SK-N-SH (cell line): Measurements from ENCODE around the gene TYSND1. TPM values are rescaled to one million over a fixed set of nuclear protein-coding genes. Genes with fewer than 3 reads are reported as not detected.

ENCODE experiments used
- CTCF ChIA-PET: fragments of 300-600, 350-600 bp; formaldehyde crosslinking; extraction: SDS; loops from one replicate; lab custom pipeline; 2021; lab: Yijun Ruan, JAX
- POLR2A ChIA-PET: fragments of 350-600 bp; sonication (Branson Sonifier 250); formaldehyde crosslinking; extraction: SDS; loops from one replicate; lab custom pipeline; 2020; ENCODE audit warnings: antibody characterized with exemption, inconsistent platforms; lab: Yijun Ruan, JAX
- DNase-seq: peaks from one replicate; pipeline ENCODE4 v3.0.0; 2012
- H2AFZ ChIP-seq: fragments of 200-600 bp; sonication (generic); 2 replicates; pipeline ENCODE4 v1.8.1; 2016; ENCODE audit warnings: antibody characterized with exemption, mild to moderate bottlenecking, low read depth
- H3F3A ChIP-seq: fragments of 200-600 bp; sonication (generic); replicated peaks from 2 replicates; pipeline ENCODE3; 2016; ENCODE audit warnings: antibody characterized with exemption, mild to moderate bottlenecking; ENCODE audit not compliant: insufficient read depth
- H3K27ac ChIP-seq, 2 experiments: fragments of 200-500 bp in 1 of 2; fragments of 200-600 bp in 1 of 2; sonication (Bioruptor generic) in 1 of 2; sonication (generic), shearing (Covaris generic) in 1 of 2; 2 replicates each; pipeline versions ENCODE4 v1.5.1 to v1.6.1; 2014 to 2016; ENCODE audit warnings: low read depth in 2 of 2, inconsistent platforms in 1 of 2, low read length in 1 of 2, mild to moderate bottlenecking in 1 of 2, mixed read lengths in 1 of 2
- H3K27me3 ChIP-seq: fragments of 200-600 bp; sonication (generic), shearing (Covaris generic); 2 replicates; pipeline ENCODE4 v1.6.1; 2016; ENCODE audit warnings: mixed run types; ENCODE audit not compliant: insufficient read depth
- H3K36me3 ChIP-seq, 2 experiments: fragments of 200-500 bp in 1 of 2; fragments of 200-600 bp in 1 of 2; sonication (Bioruptor generic) in 1 of 2; sonication (generic) in 1 of 2; replicated peaks in 1 of 2; 2 replicates each; pipeline versions ENCODE3 to v1.5.1; 2014 to 2016; ENCODE audit warnings: low read length in 1 of 2, mild to moderate bottlenecking in 1 of 2; ENCODE audit not compliant: insufficient read depth in 2 of 2, control insufficient read depth in 1 of 2
- H3K4me1 ChIP-seq, 2 experiments: fragments of 200-500 bp in 1 of 2; fragments of 200-600 bp in 1 of 2; sonication (Bioruptor generic) in 1 of 2; sonication (generic), shearing (Covaris generic) in 1 of 2; 2 replicates each; pipeline versions ENCODE4 v1.5.1 to v1.6.1; 2014 to 2016; ENCODE audit warnings: low read depth in 1 of 2, low read length in 1 of 2, mixed run types in 1 of 2; ENCODE audit not compliant: insufficient read depth in 2 of 2, control insufficient read depth in 1 of 2
- H3K4me2 ChIP-seq: fragments of 200-600 bp; sonication (generic), shearing (Covaris generic); 2 replicates; pipeline ENCODE4 v1.6.1; 2017; ENCODE audit warnings: mixed run types
- H3K4me3 ChIP-seq, 2 experiments: fragments of 200-500 bp in 1 of 2; fragments of 200-600 bp in 1 of 2; sonication (Bioruptor generic) in 1 of 2; sonication (generic), shearing (Covaris generic) in 1 of 2; 2 replicates each; pipeline versions ENCODE4 v1.5.1 to v1.8.1; 2014 to 2016; ENCODE audit warnings: low read depth in 2 of 2, inconsistent platforms in 1 of 2, low read length in 1 of 2, mild to moderate bottlenecking in 1 of 2, mixed read lengths in 1 of 2, moderate library complexity in 1 of 2
- H3K79me2 ChIP-seq: fragments of 200-600 bp; sonication (generic); 2 replicates; pipeline ENCODE4 v1.8.1; 2017; ENCODE audit warnings: mild to moderate bottlenecking; ENCODE audit not compliant: insufficient read depth
- H3K9ac ChIP-seq: fragments of 200-600 bp; sonication (generic); 2 replicates; pipeline ENCODE4 v1.6.1; 2017; ENCODE audit warnings: mixed run types
- H3K9me2 ChIP-seq: fragments of 200-600 bp; sonication (generic); 2 replicates; pipeline ENCODE4 v1.6.1; 2017; ENCODE audit warnings: mixed run types
- H3K9me3 ChIP-seq: fragments of 200-600 bp; sonication (generic); 2 replicates; pipeline ENCODE4 v1.6.1; 2017; ENCODE audit warnings: mixed run types, mild to moderate bottlenecking, moderate library complexity
- H4K20me1 ChIP-seq: fragments of 200-600 bp; sonication (generic); 2 replicates; pipeline ENCODE4 v1.6.1; 2017; ENCODE audit warnings: mild to moderate bottlenecking, mixed run types; ENCODE audit not compliant: insufficient read depth
- EZH2phosphoT487 ChIP-seq: fragments of 200-600 bp; sonication (generic); IDR thresholded peaks from 2 replicates; pipeline ENCODE4 v1.6.1; 2017; ENCODE audit warnings: low read depth, mixed run types, mild to moderate bottlenecking, antibody characterized with exemption, moderate library complexity, borderline replicate concordance
- FOSL2 ChIP-seq: IDR thresholded peaks from 2 replicates; pipeline ENCODE4 v1.4.0; 2012; ENCODE audit warnings: low read depth, mild to moderate bottlenecking, moderate library complexity, borderline replicate concordance
- FOXJ3 ChIP-seq: sonication (generic); formaldehyde crosslinking; IDR thresholded peaks from 2 replicates; pipeline ENCODE4 v1.5.1; 2020; ENCODE audit warnings: mild to moderate bottlenecking, missing genetic modification reagents
- FOXM1 ChIP-seq: IDR thresholded peaks from 2 replicates; pipeline ENCODE4 v1.4.0; 2012; ENCODE audit warnings: low read depth, mild to moderate bottlenecking
- GATA2 ChIP-seq: sonication (generic); formaldehyde crosslinking; IDR thresholded peaks from 2 replicates; pipeline ENCODE4 v1.5.0; 2020; ENCODE audit warnings: mild to moderate bottlenecking, missing genetic modification reagents
- MXI1 ChIP-seq: IDR thresholded peaks from 2 replicates; pipeline ENCODE4 v1.6.1; 2012; ENCODE audit warnings: mild to moderate bottlenecking, low read depth, low read length, improper control_type of control experiment
- NFIC ChIP-seq: IDR thresholded peaks from 2 replicates; pipeline ENCODE4 v1.4.0; 2012; ENCODE audit warnings: borderline replicate concordance
- RAD21 ChIP-seq: IDR thresholded peaks from 2 replicates; pipeline ENCODE4 v1.6.1; 2012; ENCODE audit warnings: mild to moderate bottlenecking, low read length
- RCOR1 ChIP-seq: fragments of 150-350 bp; IDR thresholded peaks from 2 replicates; pipeline ENCODE4 v1.6.1; 2017; ENCODE audit warnings: antibody characterized with exemption, low read length
- RXRA ChIP-seq: IDR thresholded peaks from 2 replicates; pipeline ENCODE4 v1.4.0; 2012; ENCODE audit warnings: low read depth, mild to moderate bottlenecking, borderline replicate concordance
- SMC3 ChIP-seq: IDR thresholded peaks from 2 replicates; pipeline ENCODE4 v1.6.1; 2012; ENCODE audit warnings: low read depth, low read length, improper control_type of control experiment
- TCF12 ChIP-seq: IDR thresholded peaks from 2 replicates; pipeline ENCODE4 v1.4.0; 2012
- WGBS: methylation state at CpG from one replicate; pipeline ENCODE4 v1.1.6; 2017; ENCODE audit warnings: low lambda C conversion rate; 5-methylcytosine and 5-hydroxymethylcytosine counted together
- polyA plus RNA-seq, 3 experiments: library from polyadenylated mRNA; depleted of rRNA; stranded (reverse); fragments of >200 nt; gene quantifications; 2 replicates each; pipeline ENCODE4 v1.2.3, GENCODE V29; 2012
- TF ChIP-seq, protein P1 (sequence below): IDR thresholded peaks from 2 replicates; pipeline ENCODE4 v1.4.0; 2012; ENCODE audit warnings: low read depth, borderline replicate concordance
- TF ChIP-seq, protein P2 (sequence below): IDR thresholded peaks from 2 replicates; pipeline ENCODE4; 2012
- TF ChIP-seq, protein P3 (sequence below): IDR thresholded peaks from 2 replicates; pipeline ENCODE4 v1.4.0; 2012; ENCODE audit warnings: low read depth

TYSND1 gene
- polyA plus RNA-seq, 1 of the 3 experiments (the other 2 are of a cell fraction), result 7.4 TPM

DNA sequence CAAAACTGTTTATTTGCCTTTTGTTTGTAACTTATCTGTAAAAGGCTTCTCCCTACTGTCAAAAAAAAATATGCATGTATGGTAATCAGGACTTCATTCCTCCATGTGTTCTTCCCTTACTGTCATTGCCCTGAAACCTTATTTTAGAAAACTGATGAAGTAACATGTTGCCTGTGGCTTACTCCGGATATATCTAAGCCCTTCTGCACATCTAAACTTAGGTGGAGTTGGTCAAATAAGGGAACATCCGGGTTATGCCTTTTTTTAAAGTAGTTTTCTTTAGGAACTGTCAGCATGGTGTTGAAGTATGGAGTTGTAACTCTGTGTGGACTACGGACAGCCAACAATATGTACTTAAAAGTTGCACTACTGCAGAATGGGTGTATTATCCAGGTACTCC lies 17.7 kb upstream of the TYSND1 start:
- 60% methylated on average over 3 of the region's 3 CpGs for WGBS
- DNase-seq, result no peak
- no peak overlapping the region for H2AFZ ChIP-seq
- H3K4me3 ChIP-seq, result no peak overlapping the region
- POLR2A ChIA-PET, result no interaction called here
- peaks cover 11% of the 10 kb centered on the region for H3F3A ChIP-seq
- H3K27ac ChIP-seq, result no peak overlapping the region
- peaks cover 58 to 73% of the 10 kb centered on the region in 2 experiments for H3K36me3 ChIP-seq
- no peaks in the 10 kb centered on the region for H3K9me3 ChIP-seq
- H3K27me3 ChIP-seq, result no peaks in the 10 kb centered on the region
- H3K9ac ChIP-seq, result no peak overlapping the region
- H3K4me2 ChIP-seq, result no peak overlapping the region
- H3K4me1 ChIP-seq, result peaks cover 5 to 10% of the 10 kb centered on the region in 2 experiments; a peak in 3 of 4 replicates
- CTCF ChIA-PET, result no interaction called here
- H4K20me1 ChIP-seq, result peaks cover 95% of the 10 kb centered on the region
- H3K79me2 ChIP-seq, result peaks cover 98% of the 10 kb centered on the region
- H3K9me2 ChIP-seq, result no peaks in the 10 kb centered on the region
- no peak for TF ChIP-seq TCF12
- TF ChIP-seq FOXJ3, result no peak
- no peak for TF ChIP-seq NFIC
- TF ChIP-seq, protein P1, sequence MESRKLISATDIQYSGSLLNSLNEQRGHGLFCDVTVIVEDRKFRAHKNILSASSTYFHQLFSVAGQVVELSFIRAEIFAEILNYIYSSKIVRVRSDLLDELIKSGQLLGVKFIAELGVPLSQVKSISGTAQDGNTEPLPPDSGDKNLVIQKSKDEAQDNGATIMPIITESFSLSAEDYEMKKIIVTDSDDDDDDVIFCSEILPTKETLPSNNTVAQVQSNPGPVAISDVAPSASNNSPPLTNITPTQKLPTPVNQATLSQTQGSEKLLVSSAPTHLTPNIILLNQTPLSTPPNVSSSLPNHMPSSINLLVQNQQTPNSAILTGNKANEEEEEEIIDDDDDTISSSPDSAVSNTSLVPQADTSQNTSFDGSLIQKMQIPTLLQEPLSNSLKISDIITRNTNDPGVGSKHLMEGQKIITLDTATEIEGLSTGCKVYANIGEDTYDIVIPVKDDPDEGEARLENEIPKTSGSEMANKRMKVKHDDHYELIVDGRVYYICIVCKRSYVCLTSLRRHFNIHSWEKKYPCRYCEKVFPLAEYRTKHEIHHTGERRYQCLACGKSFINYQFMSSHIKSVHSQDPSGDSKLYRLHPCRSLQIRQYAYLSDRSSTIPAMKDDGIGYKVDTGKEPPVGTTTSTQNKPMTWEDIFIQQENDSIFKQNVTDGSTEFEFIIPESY, result no peak
- no peak for TF ChIP-seq FOXM1
- TF ChIP-seq EZH2phosphoT487, result no peak
- no peak for TF ChIP-seq GATA2 (CRISPR knock-in tag)
- no peak for TF ChIP-seq RAD21
- no peak for TF ChIP-seq RCOR1
- TF ChIP-seq, all 33 proteins: peak for 0

DNA sequence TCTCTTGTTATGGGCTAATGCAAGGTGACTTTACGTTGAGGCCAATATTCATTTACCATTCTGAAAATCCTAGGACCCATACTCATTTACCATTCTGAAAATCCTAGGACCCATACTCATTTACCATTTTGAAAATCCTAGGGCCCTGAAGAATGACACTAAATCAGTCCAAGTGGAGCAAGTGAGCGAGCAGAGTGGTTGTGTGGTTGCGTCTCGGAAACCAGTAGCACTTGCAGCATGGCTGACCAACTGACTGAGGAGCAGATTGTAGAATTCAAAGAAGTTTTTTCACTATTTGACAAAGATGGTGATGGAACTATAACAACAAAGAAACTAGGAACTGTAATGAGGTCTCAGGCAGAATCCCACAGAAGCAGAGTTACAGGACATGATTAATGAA lies 16.9 kb upstream of the TYSND1 start:
- no peak for DNase-seq
- POLR2A ChIA-PET, result no interaction called here
- Histone ChIP-seq H4K20me1 (peaks cover 88% of the 10 kb centered on the region), H3K9me2 (no peaks in the 10 kb centered on the region), H3K27me3 (no peaks in the 10 kb centered on the region), H3K79me2 (peaks cover 98% of the 10 kb centered on the region), H3F3A (peaks cover 15% of the 10 kb centered on the region), H3K4me1 (peaks cover 0 to 10% of the 10 kb centered on the region in 2 experiments; a peak in 3 of 4 replicates), H3K9me3 (no peaks in the 10 kb centered on the region), H3K4me3 (no peak overlapping the region), H2AFZ (no peak overlapping the region), H3K4me2 (no peak overlapping the region), H3K27ac (no peak overlapping the region), H3K9ac (no peak overlapping the region), H3K36me3 (peaks cover 63 to 78% of the 10 kb centered on the region in 2 experiments)
- no peak for TF ChIP-seq FOSL2
- no peak for TF ChIP-seq RXRA
- TF ChIP-seq, protein P2, sequence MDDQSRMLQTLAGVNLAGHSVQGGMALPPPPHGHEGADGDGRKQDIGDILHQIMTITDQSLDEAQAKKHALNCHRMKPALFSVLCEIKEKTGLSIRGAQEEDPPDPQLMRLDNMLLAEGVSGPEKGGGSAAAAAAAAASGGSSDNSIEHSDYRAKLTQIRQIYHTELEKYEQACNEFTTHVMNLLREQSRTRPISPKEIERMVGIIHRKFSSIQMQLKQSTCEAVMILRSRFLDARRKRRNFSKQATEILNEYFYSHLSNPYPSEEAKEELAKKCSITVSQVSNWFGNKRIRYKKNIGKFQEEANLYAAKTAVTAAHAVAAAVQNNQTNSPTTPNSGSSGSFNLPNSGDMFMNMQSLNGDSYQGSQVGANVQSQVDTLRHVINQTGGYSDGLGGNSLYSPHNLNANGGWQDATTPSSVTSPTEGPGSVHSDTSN, result no peak
- TF ChIP-seq, protein P3, sequence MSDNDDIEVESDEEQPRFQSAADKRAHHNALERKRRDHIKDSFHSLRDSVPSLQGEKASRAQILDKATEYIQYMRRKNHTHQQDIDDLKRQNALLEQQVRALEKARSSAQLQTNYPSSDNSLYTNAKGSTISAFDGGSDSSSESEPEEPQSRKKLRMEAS, result no peak
- no peak for TF ChIP-seq MXI1
- no peak for TF ChIP-seq SMC3
- TF ChIP-seq RCOR1, result no peak
- 99% methylated on average over 4 of the region's 4 CpGs for WGBS
- CTCF ChIA-PET, result interaction anchor here (1.3 kb wide), 1 partner anchor 201 kb away, joined by 4 read pairs; no protein-coding TSS in a partner anchor
